Coronary artery (tissue), 2 donors: Measurements from ENCODE around the gene PAX6.

ENCODE experiments used
- DNase-seq: peaks from one replicate; pipeline ENCODE4 v3.0.0-alpha.2; 2017; ENCODE audit warnings: low spot score
- H3K27ac ChIP-seq, 2 donors: fragments of 200-600 bp; sonication (generic); one replicate each; pipeline ENCODE4 v1.5.1; 2016 to 2019
- H3K4me3 ChIP-seq: fragments of 200-600 bp; sonication (generic); 2 replicates; pipeline ENCODE4 v1.5.1; 2016; ENCODE audit warnings: mild to moderate bottlenecking, moderate library complexity
- CTCF ChIP-seq: fragments of 200-600 bp; sonication (generic); IDR thresholded peaks from one replicate; pipeline ENCODE4 v1.5.1; 2019; ENCODE audit warnings: antibody characterized with exemption

Gene PAX6

GRCh38 chr11:31844351-31844750 lies 33.2 kb upstream of the PAX6 start:
- TF ChIP-seq CTCF, result no peak
- no peak overlapping the region for H3K27ac ChIP-seq
- no peak for DNase-seq
- H3K4me3 ChIP-seq, result no peak overlapping the region

GRCh38 chr11:31841435-31841834 lies 30.3 kb upstream of the PAX6 start:
- H3K4me3 ChIP-seq, result no peak overlapping the region
- H3K27ac ChIP-seq, result no peak overlapping the region
- no peak for DNase-seq
- TF ChIP-seq CTCF, result no peak

- DNase-seq, result no peak
- Histone ChIP-seq H3K4me3 (no peak overlapping the region), H3K27ac (no peak overlapping the region)
- TF ChIP-seq CTCF, result no peak
Measured at GRCh38 chr11:31834237-31834636, 23.1 kb upstream of the PAX6 start.

GRCh38 chr11:31830406-31830805 lies 19.3 kb upstream of the PAX6 start:
- no peak for TF ChIP-seq CTCF
- H3K4me3 ChIP-seq, result no peak overlapping the region
- DNase-seq, result no peak
- no peak overlapping the region for H3K27ac ChIP-seq

- H3K27ac ChIP-seq, result no peak overlapping the region
- no peak overlapping the region for H3K4me3 ChIP-seq
- no peak for TF ChIP-seq CTCF
- DNase-seq, result no peak
Measured at GRCh38 chr11:31828217-31828616, 17.1 kb upstream of the PAX6 start.

GRCh38 chr11:31827455-31828206 lies 16.5 kb upstream of the PAX6 start:
- no peak for TF ChIP-seq CTCF
- no peak for DNase-seq
- Histone ChIP-seq H3K4me3 (peak overlapping the region; percentile 39), H3K27ac (no peak overlapping the region)
